RWPE2 (cell line): Measurements from ENCODE around the gene TRPC4AP.

Experiments used
- ATAC-seq: fragments of 200-7000 bp; cut with Tn5 transposase; 3 replicates; pipeline ENCODE4 v1.9.1; 2021; ENCODE audit warnings: low read depth
- DNase-seq: peaks from one replicate; pipeline ENCODE4 v3.0.0-alpha.2; 2020; ENCODE audit warnings: low spot score
- H3K27ac ChIP-seq: fragments of 450-650 bp; 2 replicates; pipeline ENCODE4 v1.5.1; 2017; ENCODE audit warnings: mild to moderate bottlenecking; ENCODE audit not compliant: poor library complexity, severe bottlenecking
- H3K27me3 ChIP-seq: fragments of 250-450 bp; sonication (Bioruptor Pico); 2 replicates; pipeline ENCODE4 v1.5.1; 2021; ENCODE audit warnings: mild to moderate bottlenecking, moderate library complexity; ENCODE audit not compliant: insufficient read depth, poor library complexity, severe bottlenecking
- H3K36me3 ChIP-seq: fragments of 250-450 bp; sonication (Bioruptor Pico); 2 replicates; pipeline ENCODE4 v1.5.1; 2020; ENCODE audit warnings: low read depth, mild to moderate bottlenecking, moderate library complexity
- H3K4me1 ChIP-seq: fragments of 250-450 bp; sonication (Bioruptor Pico); 2 replicates; pipeline ENCODE4 v1.5.1; 2021; ENCODE audit warnings: mild to moderate bottlenecking, moderate library complexity; ENCODE audit not compliant: insufficient read depth, poor library complexity, severe bottlenecking
- H3K4me3 ChIP-seq: fragments of 250-450 bp; sonication (Bioruptor Pico); 2 replicates; pipeline ENCODE4 v1.5.1; 2021; ENCODE audit warnings: mild to moderate bottlenecking, moderate library complexity; ENCODE audit not compliant: severe bottlenecking
- H3K9me3 ChIP-seq: fragments of 250-450 bp; sonication (Bioruptor Pico); 2 replicates; pipeline ENCODE4 v1.5.1; 2021; ENCODE audit warnings: mild to moderate bottlenecking, moderate library complexity; ENCODE audit not compliant: severe bottlenecking
- CTCF ChIP-seq: fragments of 450-650 bp; IDR thresholded peaks from one replicate; pipeline ENCODE4 v1.5.1; 2017; ENCODE audit warnings: mild to moderate bottlenecking, moderate library complexity; ENCODE audit not compliant: poor library complexity, severe bottlenecking

TRPC4AP gene

DNA sequence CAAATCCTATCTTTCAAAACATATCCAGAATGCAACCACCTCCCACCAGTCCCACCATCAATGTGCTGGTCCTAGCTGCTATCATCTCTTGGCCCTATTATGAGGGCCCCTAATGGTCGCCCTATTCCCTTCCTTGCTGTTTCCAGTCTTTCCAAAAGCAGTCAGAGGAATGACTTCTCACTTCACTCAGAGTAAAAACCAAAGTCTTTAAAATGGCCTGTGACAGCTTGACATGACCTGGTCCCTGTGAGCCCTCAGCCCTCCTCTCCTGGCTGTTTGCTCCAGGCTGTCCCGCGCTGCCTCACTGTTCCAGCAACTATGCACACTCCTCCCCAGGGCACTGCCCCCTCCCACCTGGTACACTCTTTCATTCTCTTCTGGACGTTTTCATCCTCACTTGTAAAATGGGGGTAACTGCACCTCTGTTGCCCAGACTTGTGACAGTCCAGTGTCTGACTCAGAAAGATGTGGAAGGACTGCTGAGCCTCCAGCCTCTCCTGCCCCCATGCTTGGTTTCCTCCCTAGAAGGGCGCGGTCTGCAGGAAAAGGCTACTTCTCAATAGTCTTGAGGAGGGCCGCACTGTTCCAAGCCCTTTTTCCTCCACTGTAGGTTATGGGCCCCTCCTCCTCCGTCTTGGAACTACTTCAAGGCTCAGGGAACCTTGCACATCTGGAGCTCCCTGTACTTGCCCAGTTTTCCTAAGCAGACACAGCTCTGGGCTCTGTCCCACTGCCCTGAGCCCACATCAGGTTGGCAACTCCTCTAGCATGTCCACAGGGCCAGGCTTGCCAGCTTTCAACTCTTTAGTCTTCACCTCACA is 72.3 kb downstream of the TRPC4AP start:
- peak; percentile 11; the same call in 1 of the 3 replicates for ATAC-seq
- Histone ChIP-seq H3K4me1 (no peaks in the 10 kb centered on the region), H3K27ac (no peak overlapping the region), H3K27me3 (no peaks in the 10 kb centered on the region), H3K4me3 (no peak overlapping the region), H3K36me3 (peaks cover 93% of the 10 kb centered on the region), H3K9me3 (no peaks in the 10 kb centered on the region)
- TF ChIP-seq CTCF: no peak
- peak; percentile 70 for DNase-seq

DNA sequence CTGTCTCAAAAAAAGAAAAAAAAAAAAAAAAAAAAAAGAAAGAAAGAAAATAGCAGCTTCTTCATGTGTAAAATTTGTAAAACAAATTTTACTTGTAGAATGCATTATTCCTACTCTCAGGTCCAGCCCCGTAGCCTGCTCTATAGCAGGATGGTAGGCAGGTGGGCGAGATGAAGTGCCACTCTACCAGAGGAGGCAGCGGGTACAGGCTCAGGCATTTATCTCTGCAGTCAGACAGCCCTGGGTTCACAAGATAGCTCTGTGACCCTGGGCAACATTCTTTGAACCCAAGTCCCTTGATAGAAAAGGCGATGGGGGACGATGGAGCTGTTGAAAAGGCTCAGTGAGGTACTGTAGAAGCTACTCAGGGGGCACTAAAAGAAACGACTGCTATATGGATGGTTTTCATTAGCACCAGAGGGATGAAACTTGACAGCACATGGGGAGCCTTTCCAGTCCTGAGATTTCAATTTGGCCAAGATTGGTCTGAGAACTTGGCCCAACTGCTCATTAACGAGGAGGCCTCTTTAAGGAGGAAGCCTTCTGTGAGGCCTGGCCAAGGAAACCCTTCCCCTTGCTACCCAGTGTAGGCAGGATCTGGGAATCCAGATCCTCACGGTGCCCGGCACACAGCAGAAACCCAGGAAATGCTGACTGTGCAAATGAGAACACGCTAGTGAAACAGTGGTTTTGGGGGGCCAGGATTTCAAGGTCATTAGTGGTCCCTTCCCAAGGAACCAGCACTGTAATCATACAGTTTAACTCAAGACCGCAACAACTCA is 73.8 kb downstream of the TRPC4AP start:
- H3K4me3 ChIP-seq: no peak overlapping the region
- no peak for ATAC-seq
- H3K36me3 ChIP-seq: peaks cover 92% of the 10 kb centered on the region
- TF ChIP-seq CTCF: no peak
- H3K27ac ChIP-seq: no peak overlapping the region
- no peaks in the 10 kb centered on the region for H3K9me3 ChIP-seq
- no peak for DNase-seq
- no peaks in the 10 kb centered on the region for H3K27me3 ChIP-seq
- no peaks in the 10 kb centered on the region for H3K4me1 ChIP-seq

- Histone ChIP-seq H3K36me3 (peaks cover 94% of the 10 kb centered on the region), H3K27ac (no peak overlapping the region), H3K4me3 (no peak overlapping the region), H3K27me3 (no peaks in the 10 kb centered on the region), H3K4me1 (no peaks in the 10 kb centered on the region), H3K9me3 (no peaks in the 10 kb centered on the region)
- ATAC-seq (no peak), DNase-seq (no peak)
- TF ChIP-seq CTCF: no peak
Observed at GRCh38 chr20:35017099-35017835, 75.3 kb downstream of the TRPC4AP start.

- Histone ChIP-seq H3K36me3 (peaks cover 94% of the 10 kb centered on the region), H3K4me1 (no peaks in the 10 kb centered on the region), H3K27ac (no peak overlapping the region), H3K4me3 (no peak overlapping the region), H3K9me3 (no peaks in the 10 kb centered on the region), H3K27me3 (no peaks in the 10 kb centered on the region)
- no peak for TF ChIP-seq CTCF
- ATAC-seq (no peak), DNase-seq (peak; percentile 38)
Observed at GRCh38 chr20:35015863-35016193, 76.8 kb downstream of the TRPC4AP start.
